Loucy (cell line): ENCODE results near the gene FHDC1.

ENCODE experiments used
- EZH2phosphoT487 ChIP-seq: fragments of 200-600 bp; IDR thresholded peaks from 2 replicates; pipeline ENCODE4 v1.6.1; 2018; ENCODE audit warnings: antibody characterized with exemption, mild to moderate bottlenecking, moderate library complexity, borderline replicate concordance
- TF ChIP-seq, protein P1 (sequence below): fragments of 200-600 bp; sonication (generic); conservative IDR thresholded peaks from 2 replicates; pipeline ENCODE4 v1.5.1; 2014; ENCODE audit warnings: mild to moderate bottlenecking, antibody characterized with exemption, low read length

DNA sequence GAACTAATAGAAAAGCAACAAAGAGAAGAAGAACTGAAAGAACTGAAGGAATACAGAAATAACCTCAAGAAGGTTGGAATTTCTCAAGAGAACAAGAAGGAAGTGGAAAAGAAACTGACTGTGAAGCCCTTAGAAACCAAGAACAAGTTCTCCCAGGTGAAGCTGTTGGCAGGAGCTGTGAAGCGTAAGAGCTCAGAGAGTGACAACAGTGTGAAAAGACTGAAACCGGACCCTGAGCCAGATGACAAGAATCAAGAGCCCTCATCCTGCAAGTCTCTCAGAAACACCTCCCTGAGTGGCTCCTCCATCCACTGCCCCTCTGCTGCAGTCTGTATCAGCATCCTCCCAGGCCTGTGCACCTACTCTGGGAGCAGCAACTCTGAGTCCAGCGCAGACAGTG is 8.4 kb upstream of the FHDC1 start:
- TF ChIP-seq, protein P1, sequence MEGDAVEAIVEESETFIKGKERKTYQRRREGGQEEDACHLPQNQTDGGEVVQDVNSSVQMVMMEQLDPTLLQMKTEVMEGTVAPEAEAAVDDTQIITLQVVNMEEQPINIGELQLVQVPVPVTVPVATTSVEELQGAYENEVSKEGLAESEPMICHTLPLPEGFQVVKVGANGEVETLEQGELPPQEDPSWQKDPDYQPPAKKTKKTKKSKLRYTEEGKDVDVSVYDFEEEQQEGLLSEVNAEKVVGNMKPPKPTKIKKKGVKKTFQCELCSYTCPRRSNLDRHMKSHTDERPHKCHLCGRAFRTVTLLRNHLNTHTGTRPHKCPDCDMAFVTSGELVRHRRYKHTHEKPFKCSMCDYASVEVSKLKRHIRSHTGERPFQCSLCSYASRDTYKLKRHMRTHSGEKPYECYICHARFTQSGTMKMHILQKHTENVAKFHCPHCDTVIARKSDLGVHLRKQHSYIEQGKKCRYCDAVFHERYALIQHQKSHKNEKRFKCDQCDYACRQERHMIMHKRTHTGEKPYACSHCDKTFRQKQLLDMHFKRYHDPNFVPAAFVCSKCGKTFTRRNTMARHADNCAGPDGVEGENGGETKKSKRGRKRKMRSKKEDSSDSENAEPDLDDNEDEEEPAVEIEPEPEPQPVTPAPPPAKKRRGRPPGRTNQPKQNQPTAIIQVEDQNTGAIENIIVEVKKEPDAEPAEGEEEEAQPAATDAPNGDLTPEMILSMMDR: no peak
- no peak for TF ChIP-seq EZH2phosphoT487
